Heart right ventricle (tissue), 16 donors: ENCODE results near the gene AKIP1. TPM values are rescaled to one million over a fixed set of nuclear protein-coding genes. Genes with fewer than 3 reads are reported as not detected.
A peak's percentile ranks its signal among the peaks of the same experiment; 100 is the strongest.

ENCODE experiments used
- ATAC-seq, 8 donors: fragments of 200-7000 bp; cut with Tn5 transposase; one replicate each; pipeline ENCODE4 v1.9.1; 2020; ENCODE audit warnings: mild to moderate bottlenecking in 8 of 8, moderate library complexity in 8 of 8, moderate number of reproducible peaks in 1 of 8
- DNase-seq, 2 donors: peaks; one replicate each; pipeline ENCODE4 v3.0.0-alpha.2; 2020
- H3K27ac ChIP-seq, 10 donors: fragments of 200-600 bp; sonication (generic) in 2 of 10; one replicate each; pipeline versions ENCODE4 v1.5.0 to v1.8.0; 2020 to 2022; ENCODE audit warnings: mild to moderate bottlenecking in 3 of 10
- H3K27me3 ChIP-seq, 7 donors: fragments of 200-600 bp; one replicate each; pipeline ENCODE4 v1.8.0; 2021 to 2022; ENCODE audit warnings: mild to moderate bottlenecking in 2 of 7
- H3K36me3 ChIP-seq, 9 donors: fragments of 200-600 bp; sonication (generic) in 1 of 9; one replicate each; pipeline versions ENCODE4 v1.5.0 to v1.8.0; 2020 to 2022; ENCODE audit warnings: mild to moderate bottlenecking in 2 of 9
- H3K4me1 ChIP-seq, 9 donors: fragments of 200-600 bp; sonication (generic) in 1 of 9; one replicate each; pipeline versions ENCODE4 v1.5.0 to v1.8.0; 2020 to 2022; ENCODE audit warnings: mild to moderate bottlenecking in 4 of 9
- H3K4me3 ChIP-seq, 10 donors: fragments of 200-600 bp; sonication (generic) in 2 of 10; one replicate each; pipeline versions ENCODE4 v1.5.0 to v1.8.0; 2020 to 2022; ENCODE audit warnings: mild to moderate bottlenecking in 7 of 10, moderate library complexity in 2 of 10
- H3K9me3 ChIP-seq, 11 donors: fragments of 200-600 bp in 10 of 11; sonication (generic) in 2 of 11; one replicate each; pipeline versions ENCODE4 v1.5.0 to v1.8.0; 2013 to 2022; ENCODE audit warnings: mild to moderate bottlenecking in 2 of 11, control low read depth in 1 of 11, moderate library complexity in 1 of 11
- CTCF ChIP-seq, 9 donors: fragments of 200-600 bp; sonication (generic) in 2 of 9; IDR thresholded peaks; one replicate each; pipeline versions ENCODE4 v1.5.0 to v1.8.0; 2021 to 2022; ENCODE audit warnings: antibody characterized with exemption in 9 of 9, mild to moderate bottlenecking in 5 of 9, moderate library complexity in 1 of 9
- whole genome bisulfite sequencing, 2 donors: extraction: QIAGEN DNeasy Blood & Tissue Kit; methylation state at CpG; one replicate each; pipeline ENCODE4 v1.1.7; 2013; ENCODE audit warnings: inconsistent platforms in 1 of 2; 5-methylcytosine and 5-hydroxymethylcytosine counted together
- intact Hi-C, 10 donors: fragments of 100-400 bp; cut with DNase I; formaldehyde crosslinking; loops; one replicate each; pipeline versions ENCODE4 v1.11.1 to v1.14.2; 2022
- polyA plus RNA-seq, 2 donors: library from polyadenylated mRNA; stranded (reverse); fragments of 200-250 nt; gene quantifications; one replicate each; pipeline ENCODE4 v1.2.3, GENCODE V29; 2013
- total RNA-seq, 10 donors: library from RNA; stranded (reverse); fragmentation: NEBNext Ultra II Directional in 3 of 10; extraction: Animal tissue kit (Norgen Biotek cat#: 25700) in 3 of 10; gene quantifications; one replicate each; pipeline versions ENCODE4 v1.2.1 to v1.2.4, GENCODE V29; 2021 to 2023
- donor health status: Arrhythmogenic right ventricular cardiomyopathy.
- donor health status: ischemic (EF 13 %, LVEDD 7.1; RV severe dilation, severe dysfunction).
- donor health status: healthy with polysubstance abuse.
- donor health status: DM: no; HTN: yes; CAD: no.
- donor health status: DM: no; HTN: no; CAD: no.
- donor health status: ischemic (EF 25% LVEDD 6.9; RV normal size, moderate dysfunction).
- donor health status: ischemic (EF 25% LVEDD 5.7; RV mildly dilated, moderate dysfunction).
- donor health status: healthy.
- donor health status: DM: yes; HTN: yes; CAD: no.
- donor health status: Ischemic cardiomyopathy.
- donor health status: ischemic (EF 35%, LVEDD 5.7; RV mildly dilated, moderate dysfunction).
- donor health status: nonischemic (EF 11% LVEDD 7.7; RV severe dilation, severe dysfunction).
- donor health status: DM: yes; HTN: yes; CAD: no.
- donor health status: PGD.
- donor health status: ischemic (EF 29% LVEDD 5.4; RV normal size, mild dysfunction).
- donor health status: nonischemic (EF 23%, LVEDD 6.1; RV moderate dilation, normal function).

The AKIP1 gene
- total and polyA plus RNA-seq, 12 donors: 11.1 to 29.3 (median 25.2) TPM

- intact Hi-C loops: no loop called here
- no peak for ATAC-seq
- Histone ChIP-seq H3K36me3 (no peaks in the 10 kb centered on the region), H3K9me3 (peaks cover 0 to 33% (median 17%) of the 10 kb centered on the region in 11 donors), H3K4me3 (no peak overlapping the region), H3K27me3 (no peaks in the 10 kb centered on the region), H3K27ac (no peak overlapping the region), H3K4me1 (no peaks in the 10 kb centered on the region)
- no peak for TF ChIP-seq CTCF (IDR thresholded peaks at IDR 0.05)
- no peak for DNase-seq
Measured at GRCh38 chr11:8899119-8899753, 11.8 kb upstream of the AKIP1 start.

- Histone ChIP-seq H3K27ac (no peak overlapping the region), H3K27me3 (no peaks in the 10 kb centered on the region), H3K4me1 (peaks cover 0 to 37% (median 6%) of the 10 kb centered on the region in 9 donors), H3K36me3 (no peaks in the 10 kb centered on the region), H3K9me3 (peaks cover 0 to 3% (median 0%) of the 10 kb centered on the region in 11 donors), H3K4me3 (no peak overlapping the region)
- WGBS, 2 donors: 76 to 78% methylated on average over 5 of the region's 5 CpGs
- no peak for TF ChIP-seq CTCF (IDR thresholded peaks at IDR 0.05)
- intact Hi-C loops: loop anchor here in 1 of 10 donors (10.0 kb wide), 1 partner anchor 81 kb away; no protein-coding TSS in a partner anchor
- DNase-seq (no peak), ATAC-seq (peak in 1 of 8 donors; percentile 51)
Measured at GRCh38 chr11:8905528-8906165, 5.3 kb upstream of the AKIP1 start.

GRCh38 chr11:8907116-8907515, 3.9 kb upstream of the AKIP1 start:
- H3K27me3 ChIP-seq: no peaks in the 10 kb centered on the region
- no peaks in the 10 kb centered on the region for H3K36me3 ChIP-seq
- TF ChIP-seq CTCF (IDR thresholded peaks at IDR 0.05): no peak
- ATAC-seq (no peak), DNase-seq (no peak)
- H3K4me3 ChIP-seq: no peak overlapping the region
- H3K27ac ChIP-seq: no peak overlapping the region
- intact Hi-C loops: loop anchor here in 1 of 10 donors (10.0 kb wide), 1 partner anchor 82 kb away; no protein-coding TSS in a partner anchor
- 75 to 86% methylated on average over 1 of the region's 1 CpG for WGBS, 2 donors
- no peaks in the 10 kb centered on the region for H3K9me3 ChIP-seq
- peaks cover 0 to 43% (median 11%) of the 10 kb centered on the region in 9 donors for H3K4me1 ChIP-seq

GRCh38 chr11:8908099-8908498, 2.9 kb upstream of the AKIP1 start:
- H3K4me1 ChIP-seq: peaks cover 0 to 50% (median 17%) of the 10 kb centered on the region in 9 donors
- no peak overlapping the region for H3K4me3 ChIP-seq
- no peak for ATAC-seq
- no peak for DNase-seq
- no peak overlapping the region for H3K27ac ChIP-seq
- TF ChIP-seq CTCF (IDR thresholded peaks at IDR 0.05): no peak
- no peaks in the 10 kb centered on the region for H3K27me3 ChIP-seq
- no peaks in the 10 kb centered on the region for H3K9me3 ChIP-seq
- H3K36me3 ChIP-seq: no peaks in the 10 kb centered on the region
- intact Hi-C loops: loop anchor here in 1 of 10 donors (10.0 kb wide), 1 partner anchor 83 kb away; no protein-coding TSS in a partner anchor
